AG04449 (cell line): Measurements from ENCODE around the gene PRDX2.

Source experiments
- CTCF ChIA-PET: fragments of 350-600 bp; formaldehyde crosslinking; extraction: SDS; loops from one replicate; lab custom pipeline; 2021; ENCODE audit warnings: antibody characterized with exemption; lab: Yijun Ruan, JAX
- POLR2A ChIA-PET: fragments of 400-600, 350-600 bp; formaldehyde crosslinking; extraction: SDS; loops from one replicate; lab custom pipeline; 2020; ENCODE audit warnings: antibody characterized with exemption, inconsistent platforms; lab: Yijun Ruan, JAX
- DNase-seq: peaks from one replicate; pipeline ENCODE4 v3.0.0-alpha.2; 2010; ENCODE audit warnings: low read depth, low spot score
- H3K4me3 ChIP-seq: 2 replicates; pipeline ENCODE4 v1.5.1; 2011; ENCODE audit warnings: low read depth, mild to moderate bottlenecking, control low read depth, low read length
- TF ChIP-seq, protein P1 (sequence below): IDR thresholded peaks from one replicate; pipeline ENCODE4 v1.5.1; 2011; ENCODE audit warnings: mild to moderate bottlenecking, moderate library complexity, low read length, control low read depth, inconsistent platforms; ENCODE audit not compliant: insufficient read depth; ENCODE audit errors: missing control alignments

PRDX2 gene

DNA sequence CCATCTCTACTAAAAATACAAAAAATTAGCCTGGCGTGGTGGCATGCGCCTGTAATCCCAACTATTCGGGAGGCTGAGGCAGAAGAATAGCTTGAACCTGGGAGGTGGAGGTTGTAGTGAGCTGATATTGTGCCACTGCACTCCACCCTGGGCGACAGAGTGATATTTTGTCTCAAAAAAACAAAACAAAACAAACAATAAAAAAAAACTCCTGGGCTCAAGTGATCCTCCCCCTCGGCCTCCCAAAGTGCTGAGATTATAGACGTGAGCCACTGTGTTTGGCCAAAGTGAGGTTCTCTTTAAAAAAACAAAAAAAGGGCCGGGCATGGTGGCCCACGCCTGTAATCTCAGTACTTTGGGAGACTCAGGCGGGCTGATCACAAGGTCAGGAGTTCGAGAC lies 14.1 kb downstream of the PRDX2 start:
- DNase-seq: no peak
- no peak overlapping the region for H3K4me3 ChIP-seq
- ChIA-PET CTCF (interaction anchor here (2.4 to 4.7 kb wide), 4 partner anchors 9 to 26 kb away, joined by 12 to 58 read pairs (median 24); no protein-coding TSS in a partner anchor), POLR2A (no interaction called here)
- TF ChIP-seq, protein P1, sequence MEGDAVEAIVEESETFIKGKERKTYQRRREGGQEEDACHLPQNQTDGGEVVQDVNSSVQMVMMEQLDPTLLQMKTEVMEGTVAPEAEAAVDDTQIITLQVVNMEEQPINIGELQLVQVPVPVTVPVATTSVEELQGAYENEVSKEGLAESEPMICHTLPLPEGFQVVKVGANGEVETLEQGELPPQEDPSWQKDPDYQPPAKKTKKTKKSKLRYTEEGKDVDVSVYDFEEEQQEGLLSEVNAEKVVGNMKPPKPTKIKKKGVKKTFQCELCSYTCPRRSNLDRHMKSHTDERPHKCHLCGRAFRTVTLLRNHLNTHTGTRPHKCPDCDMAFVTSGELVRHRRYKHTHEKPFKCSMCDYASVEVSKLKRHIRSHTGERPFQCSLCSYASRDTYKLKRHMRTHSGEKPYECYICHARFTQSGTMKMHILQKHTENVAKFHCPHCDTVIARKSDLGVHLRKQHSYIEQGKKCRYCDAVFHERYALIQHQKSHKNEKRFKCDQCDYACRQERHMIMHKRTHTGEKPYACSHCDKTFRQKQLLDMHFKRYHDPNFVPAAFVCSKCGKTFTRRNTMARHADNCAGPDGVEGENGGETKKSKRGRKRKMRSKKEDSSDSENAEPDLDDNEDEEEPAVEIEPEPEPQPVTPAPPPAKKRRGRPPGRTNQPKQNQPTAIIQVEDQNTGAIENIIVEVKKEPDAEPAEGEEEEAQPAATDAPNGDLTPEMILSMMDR: no peak

DNA sequence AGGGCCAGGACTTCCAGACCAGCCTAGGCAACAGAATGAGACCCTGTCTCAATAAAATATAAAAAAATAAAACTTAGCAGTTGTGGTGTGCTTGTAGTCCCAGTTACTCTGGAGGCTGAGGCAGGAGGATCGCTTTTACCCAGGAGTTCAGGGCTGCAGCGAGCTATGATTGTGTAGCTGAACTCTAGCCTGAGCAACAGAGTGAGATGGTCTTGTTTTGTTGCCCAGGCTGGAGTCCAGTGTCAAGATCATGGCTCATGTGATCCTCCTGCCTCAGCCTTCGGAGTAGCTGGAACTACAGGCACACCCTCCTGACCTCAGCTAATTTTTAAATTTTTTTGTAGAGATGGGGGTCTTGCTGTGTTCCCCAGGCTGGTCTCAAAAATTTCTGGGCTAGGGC lies 14.6 kb downstream of the PRDX2 start:
- POLR2A ChIA-PET: no interaction called here
- no peak overlapping the region for H3K4me3 ChIP-seq
- TF ChIP-seq, protein P1: no peak
- no peak for DNase-seq
- CTCF ChIA-PET: interaction anchor here (2.4 to 4.7 kb wide), 4 partner anchors 9 to 26 kb away, joined by 12 to 58 read pairs (median 24); no protein-coding TSS in a partner anchor

DNA sequence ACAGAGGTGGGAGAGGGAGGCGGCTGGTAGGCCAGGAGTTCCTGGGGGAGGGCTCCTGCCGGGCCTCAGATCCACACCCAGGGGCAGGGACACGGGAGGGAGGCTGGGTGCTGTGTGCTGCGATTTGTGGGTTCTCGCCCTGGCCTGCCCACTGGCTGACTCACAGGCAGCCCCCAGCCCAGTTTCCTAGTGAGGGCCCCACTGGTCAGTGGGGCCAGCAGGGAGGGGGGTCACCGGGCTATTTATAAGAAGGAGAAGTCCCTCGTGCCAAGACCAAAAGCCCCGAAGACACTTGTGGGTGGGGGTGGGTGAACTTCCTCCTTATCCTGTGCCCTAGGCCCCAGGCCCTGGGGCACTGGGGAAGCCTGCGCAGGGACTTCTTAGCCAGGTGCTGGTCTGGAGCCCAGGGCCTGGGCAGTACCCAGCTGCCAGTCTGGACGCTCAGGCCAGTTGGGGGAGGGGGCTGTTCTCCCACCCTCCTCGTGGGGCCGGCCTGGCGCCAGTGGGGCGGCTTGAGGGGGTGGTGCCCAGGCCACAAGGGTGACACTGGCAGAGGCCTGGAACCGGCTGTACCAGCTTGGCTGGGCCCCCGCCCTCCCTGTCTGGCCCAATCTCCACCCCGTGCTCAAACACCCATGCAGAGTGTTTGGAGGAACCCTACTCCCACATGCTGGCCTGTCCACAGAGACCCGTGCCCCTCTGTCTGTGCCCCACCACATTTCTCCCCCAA lies 15.3 kb downstream of the PRDX2 start:
- no peak overlapping the region for H3K4me3 ChIP-seq
- TF ChIP-seq, protein P1: no peak
- DNase-seq: no peak
- POLR2A ChIA-PET: no interaction called here
- CTCF ChIA-PET: interaction anchor here (0.9 to 4.7 kb wide), 4 partner anchors 9 to 25 kb away, joined by 3 to 58 read pairs (median 22); no protein-coding TSS in a partner anchor

DNA sequence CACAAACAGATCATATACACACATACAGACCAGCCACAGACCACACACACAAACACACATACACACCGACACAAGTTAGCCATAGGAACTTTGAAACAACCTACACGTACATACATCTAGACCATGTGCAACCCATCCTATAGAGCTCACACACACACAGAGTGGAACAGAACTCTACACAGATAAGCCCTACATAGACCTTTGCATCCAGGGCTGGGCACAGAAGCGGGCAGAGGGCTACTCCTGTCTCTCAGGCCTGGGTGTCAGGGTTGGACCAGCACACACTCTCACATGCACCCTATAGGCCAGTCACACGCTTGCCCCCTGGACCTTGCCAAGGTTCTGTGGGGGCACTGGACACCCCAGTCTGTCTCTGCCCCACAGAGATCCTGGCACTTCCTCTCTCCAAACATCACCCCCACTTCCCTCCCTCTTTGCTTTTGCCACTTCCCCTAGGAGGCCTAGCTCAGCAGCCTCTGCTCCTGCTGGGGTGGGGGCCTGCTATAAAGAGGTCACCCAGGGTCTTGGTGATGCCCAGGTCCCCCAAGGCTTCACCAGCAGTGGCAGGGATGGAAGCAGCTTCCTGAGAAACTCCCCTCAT lies 16.1 kb downstream of the PRDX2 start:
- H3K4me3 ChIP-seq: no peak overlapping the region
- TF ChIP-seq, protein P1: no peak
- ChIA-PET CTCF (interaction anchor here (0.7 to 4.7 kb wide), 4 partner anchors 8 to 25 kb away, joined by 3 to 58 read pairs (median 8); no protein-coding TSS in a partner anchor), POLR2A (no interaction called here)
- DNase-seq: no peak

DNA sequence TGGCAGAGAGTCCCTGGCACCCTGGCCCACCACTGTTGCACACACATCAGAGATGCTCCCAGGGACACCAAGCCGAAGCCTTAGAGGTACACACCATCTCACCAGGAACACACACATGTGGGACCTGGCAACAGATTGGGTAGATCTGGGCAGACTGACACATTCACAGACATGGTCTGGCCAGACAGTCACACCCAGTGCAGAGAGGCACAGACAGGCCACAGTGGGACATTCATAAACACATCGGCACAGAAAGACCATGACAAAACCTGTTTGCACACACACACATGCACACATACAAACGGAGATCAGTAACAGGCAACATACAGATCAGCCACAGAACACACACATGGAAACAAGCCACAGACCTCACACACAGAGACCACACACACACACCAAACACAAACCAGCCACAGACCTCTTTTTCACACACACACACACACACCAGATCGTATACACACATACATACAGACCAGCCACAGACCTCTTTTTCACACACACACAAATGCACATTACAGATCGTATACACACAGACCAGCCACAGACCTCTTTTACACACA lies 16.6 kb downstream of the PRDX2 start:
- TF ChIP-seq, protein P1: no peak
- H3K4me3 ChIP-seq: no peak overlapping the region
- ChIA-PET POLR2A (no interaction called here), CTCF (interaction anchor here (2.4 to 4.7 kb wide), 2 partner anchors 7 to 12 kb away, joined by 12 to 58 read pairs; no protein-coding TSS in a partner anchor)
- no peak for DNase-seq
